GM18519 (cell line): ENCODE data around the gene KLHL42.

ENCODE experiments used
- ATAC-seq: cut with Tn5 transposase; IDR thresholded peaks from one replicate; pipeline ENCODE4 v1.9.1; 2021; ENCODE audit warnings: mild to moderate bottlenecking, moderate library complexity; ENCODE audit not compliant: unreplicated experiment, low FRiP score

The KLHL42 gene

DNA sequence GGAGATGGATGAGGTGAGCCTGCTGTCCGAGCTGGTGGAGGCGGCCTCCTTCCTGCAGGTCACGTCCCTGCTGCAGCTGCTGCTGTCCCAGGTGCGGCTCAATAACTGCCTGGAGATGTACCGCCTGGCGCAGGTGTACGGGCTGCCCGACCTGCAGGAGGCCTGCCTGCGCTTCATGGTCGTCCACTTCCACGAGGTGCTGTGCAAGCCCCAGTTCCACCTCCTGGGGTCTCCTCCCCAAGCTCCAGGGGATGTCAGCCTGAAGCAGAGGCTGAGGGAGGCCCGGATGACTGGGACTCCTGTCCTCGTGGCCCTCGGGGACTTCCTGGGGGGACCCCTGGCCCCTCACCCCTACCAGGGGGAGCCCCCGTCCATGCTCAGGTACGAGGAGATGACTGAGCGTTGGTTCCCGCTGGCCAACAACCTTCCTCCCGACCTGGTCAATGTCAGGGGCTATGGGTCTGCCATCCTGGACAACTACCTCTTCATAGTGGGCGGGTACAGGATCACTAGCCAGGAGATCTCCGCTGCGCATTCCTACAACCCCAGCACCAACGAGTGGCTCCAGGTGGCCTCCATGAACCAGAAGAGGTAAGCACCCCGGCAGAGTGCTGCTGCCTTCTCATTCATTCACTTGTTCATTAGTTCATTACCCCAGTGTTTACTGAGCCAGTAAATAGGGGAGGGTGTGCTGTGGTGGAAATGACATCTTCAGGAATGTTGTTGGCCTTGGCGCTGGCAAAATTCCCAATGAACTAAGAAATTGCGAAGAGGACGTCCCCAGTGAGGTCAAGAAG is 777 bp downstream of the KLHL42 start:
- ATAC-seq: peak; percentile 19

DNA sequence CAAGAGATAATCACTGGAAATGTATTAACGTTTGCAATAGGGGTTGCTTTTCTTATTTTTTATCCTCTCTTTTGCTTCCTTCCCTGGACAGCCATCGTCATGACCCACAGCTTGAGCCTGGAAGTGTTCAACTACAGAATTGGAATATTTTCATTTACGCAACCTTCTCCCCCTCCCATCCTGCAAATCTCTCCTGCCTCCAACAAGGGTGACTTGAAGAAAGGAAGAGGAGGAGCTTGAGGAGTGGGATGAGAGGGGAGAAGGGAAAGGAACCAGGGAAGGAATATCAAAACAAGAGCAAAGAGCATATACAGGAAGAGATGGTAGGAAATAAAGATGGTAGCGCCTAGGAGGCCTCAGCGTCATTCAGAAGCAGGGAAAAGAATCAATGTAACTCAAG is 1.6 kb downstream of the KLHL42 start:
- no peak for ATAC-seq

DNA sequence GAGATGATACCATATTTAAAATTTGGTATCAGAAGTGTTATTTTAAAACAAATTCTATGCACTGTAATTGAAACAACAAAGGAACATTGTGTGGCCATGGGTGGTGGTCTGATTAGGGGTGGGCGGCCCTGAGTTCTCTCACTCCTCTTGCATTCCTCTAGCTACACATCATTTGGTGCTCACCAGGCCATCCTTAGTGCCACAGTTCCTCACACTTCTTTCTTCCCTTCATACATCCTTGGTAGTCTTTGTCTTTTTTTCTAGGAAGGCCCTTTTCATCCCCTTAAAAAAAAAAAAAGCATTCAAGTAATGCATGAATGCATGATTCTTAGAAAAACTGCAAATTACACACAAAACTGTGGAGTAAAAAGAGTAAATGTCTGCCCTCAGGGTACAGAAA is 2.4 kb downstream of the KLHL42 start:
- ATAC-seq: no peak

DNA sequence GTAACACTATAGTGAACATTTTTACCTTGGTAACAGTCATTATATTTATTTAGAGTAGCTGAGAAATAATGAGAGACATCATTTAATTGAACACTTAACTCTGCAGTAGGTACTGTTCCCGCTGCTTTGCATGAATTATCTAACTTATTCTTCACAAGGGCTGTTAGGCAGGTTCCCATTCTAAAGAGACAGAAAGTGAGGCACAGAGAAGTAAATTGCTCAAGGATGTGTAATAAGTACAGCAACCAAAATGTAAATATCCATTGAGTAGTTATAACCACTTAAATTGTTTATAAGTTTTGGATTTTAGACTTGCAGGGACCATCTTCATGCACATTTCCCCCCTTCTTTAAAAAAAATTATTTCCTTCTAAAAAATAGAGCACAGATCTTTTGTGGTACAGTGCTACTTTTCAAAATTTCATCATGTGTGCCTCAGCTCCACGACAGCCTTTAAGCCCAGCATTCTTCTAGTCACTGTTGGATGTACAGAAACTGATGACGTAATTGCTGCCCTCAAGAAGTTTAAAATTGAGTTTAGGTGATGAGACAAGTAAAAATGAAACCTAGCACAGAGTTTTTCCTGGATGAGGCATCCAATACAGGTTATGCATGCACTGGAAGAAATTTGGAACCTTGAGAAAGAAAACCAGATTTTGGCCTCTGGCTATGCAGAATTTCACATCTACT is 6.0 kb downstream of the KLHL42 start:
- no peak for ATAC-seq

DNA sequence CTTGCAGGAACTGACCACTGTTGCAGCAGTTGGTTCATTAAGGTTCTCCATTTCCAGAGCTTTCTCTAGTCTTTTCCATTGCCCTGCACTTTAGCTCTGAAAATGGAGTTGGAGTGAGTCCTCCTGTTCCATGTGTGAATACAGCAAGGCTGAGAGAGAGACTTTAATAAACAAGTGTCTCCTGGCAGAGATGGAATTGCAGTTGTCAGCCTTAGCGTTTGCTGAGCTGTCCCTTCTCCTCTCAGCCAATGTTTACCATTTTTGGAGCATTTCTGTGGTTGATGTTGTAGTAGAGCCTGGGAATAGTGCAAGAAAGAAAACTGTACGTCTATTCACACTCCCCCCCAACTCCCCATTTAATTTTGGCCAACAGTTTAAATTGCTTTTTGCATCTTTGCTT is 7.5 kb downstream of the KLHL42 start:
- ATAC-seq: no peak

DNA sequence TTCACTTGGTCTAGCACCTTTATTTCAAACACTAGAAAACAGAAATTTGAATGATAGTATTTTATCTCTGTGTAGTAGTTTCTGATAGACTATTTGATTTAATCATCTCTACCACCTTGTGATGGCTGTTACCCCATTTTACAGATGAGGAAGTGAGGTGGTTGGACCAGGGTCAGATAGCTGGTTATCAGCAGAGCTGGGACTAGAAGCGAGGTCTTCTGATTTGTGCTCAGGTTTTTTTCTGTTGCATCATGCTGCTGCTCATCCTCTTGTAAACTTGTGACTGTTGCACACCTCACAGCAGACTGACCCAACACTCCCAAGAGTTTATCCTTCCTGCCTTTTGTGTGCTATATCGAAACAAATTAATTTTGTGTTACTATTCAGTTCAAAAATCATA is 10.1 kb downstream of the KLHL42 start:
- no peak for ATAC-seq

DNA sequence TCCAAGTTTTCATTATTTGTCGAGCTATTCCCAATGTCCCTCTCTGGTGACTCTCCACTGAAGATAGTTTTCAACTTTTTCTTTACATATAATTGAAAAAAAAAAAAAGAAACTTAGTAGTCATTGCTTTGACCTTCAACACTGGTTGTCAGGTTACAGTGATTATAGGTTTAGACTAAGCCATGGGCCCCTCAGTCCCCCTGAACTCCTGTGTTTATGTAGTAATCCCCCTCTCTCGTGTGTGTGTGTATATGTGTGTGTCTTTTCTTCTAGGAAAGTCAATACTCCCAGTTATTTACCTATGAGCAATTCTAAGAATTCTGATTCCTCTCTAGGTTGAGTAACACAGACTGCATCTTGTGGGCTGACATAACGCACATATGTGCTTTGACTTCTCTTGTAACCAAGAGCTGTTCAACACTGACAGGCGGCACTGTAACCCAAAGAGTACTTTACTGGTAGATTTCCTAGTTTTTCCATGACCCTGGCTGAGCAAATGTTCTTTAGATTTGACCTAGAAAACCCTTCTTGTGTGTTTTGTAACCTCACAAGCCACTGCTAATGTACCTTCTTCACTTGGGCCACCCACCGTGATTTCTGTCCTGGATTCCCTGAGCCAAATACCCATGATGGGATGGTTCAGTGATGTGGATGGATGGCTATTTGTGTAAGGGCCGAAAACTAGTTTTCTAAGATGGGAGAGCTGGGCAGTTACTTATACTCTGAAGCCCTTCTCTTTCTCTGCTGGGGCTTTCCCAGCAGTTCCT is 15.0 kb downstream of the KLHL42 start:
- no peak for ATAC-seq

DNA sequence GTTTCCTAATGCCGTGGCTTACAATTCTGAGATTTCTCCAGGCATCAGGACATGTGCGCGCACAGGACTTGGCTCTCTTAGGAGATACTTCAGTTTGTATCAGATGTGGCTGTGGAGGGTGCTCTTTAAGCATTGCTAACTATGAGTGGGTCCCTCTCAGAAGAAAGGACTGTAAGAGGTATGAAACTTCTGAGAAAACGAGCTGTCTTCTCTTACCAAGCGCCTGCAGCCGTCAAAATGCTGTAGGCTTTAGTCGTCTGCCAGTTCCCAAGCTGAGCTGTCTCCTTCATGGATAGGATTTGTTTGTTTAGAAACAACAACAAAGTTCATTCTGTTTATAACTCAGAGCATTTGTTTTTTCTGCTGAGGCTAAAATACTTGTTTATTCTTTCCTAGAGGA is 16.1 kb downstream of the KLHL42 start:
- ATAC-seq: no peak

DNA sequence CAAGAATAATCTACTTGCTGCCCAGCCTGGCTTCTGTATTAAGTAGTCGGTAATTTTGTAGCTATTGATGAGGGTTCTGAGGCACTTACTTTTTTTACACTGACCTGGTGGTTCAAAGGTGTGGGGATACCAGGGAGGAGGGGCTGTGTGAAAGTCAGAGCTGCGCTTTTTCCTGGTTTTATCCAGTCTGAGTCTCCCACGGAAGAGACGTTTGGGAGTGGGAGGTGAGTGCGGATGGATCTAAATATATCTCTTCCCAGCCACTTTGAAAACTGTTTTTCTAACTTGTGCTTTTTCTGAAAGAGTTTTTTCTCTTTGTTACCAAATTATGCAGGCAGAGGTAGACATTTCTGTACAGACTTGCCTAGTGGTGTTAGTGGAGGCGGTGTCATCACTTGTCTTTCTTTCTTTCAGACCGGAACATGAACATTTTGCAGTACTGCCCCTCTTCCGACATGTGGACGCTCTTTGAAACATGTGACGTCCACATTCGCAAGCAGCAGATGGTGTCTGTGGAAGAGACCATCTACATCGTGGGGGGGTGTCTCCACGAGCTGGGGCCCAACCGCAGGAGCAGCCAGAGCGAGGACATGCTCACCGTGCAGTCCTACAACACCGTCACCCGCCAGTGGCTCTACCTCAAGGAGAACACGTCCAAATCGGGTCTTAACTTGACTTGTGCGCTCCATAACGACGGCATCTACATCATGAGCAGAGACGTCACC is 17.4 kb downstream of the KLHL42 start:
- ATAC-seq: no peak

DNA sequence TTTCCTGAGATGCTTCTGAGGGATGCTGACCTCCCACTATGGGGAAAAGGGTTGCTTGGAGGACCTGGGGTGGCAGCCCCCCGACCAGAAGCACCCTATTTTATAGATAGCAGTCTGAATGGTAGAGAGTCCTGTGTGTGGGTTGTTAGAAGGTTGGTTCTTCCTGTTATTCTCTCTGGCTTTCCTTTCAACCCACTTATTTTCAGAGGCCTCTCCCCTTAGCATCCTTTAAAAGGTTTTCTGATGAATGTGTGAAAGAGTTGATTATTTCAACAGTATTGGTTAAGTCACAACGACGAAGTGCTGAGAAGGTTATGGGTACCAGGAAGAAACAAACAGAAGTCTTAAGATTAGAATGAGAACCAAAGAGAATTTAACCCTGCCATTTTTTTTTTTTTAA is 20.8 kb downstream of the KLHL42 start:
- ATAC-seq: no peak

DNA sequence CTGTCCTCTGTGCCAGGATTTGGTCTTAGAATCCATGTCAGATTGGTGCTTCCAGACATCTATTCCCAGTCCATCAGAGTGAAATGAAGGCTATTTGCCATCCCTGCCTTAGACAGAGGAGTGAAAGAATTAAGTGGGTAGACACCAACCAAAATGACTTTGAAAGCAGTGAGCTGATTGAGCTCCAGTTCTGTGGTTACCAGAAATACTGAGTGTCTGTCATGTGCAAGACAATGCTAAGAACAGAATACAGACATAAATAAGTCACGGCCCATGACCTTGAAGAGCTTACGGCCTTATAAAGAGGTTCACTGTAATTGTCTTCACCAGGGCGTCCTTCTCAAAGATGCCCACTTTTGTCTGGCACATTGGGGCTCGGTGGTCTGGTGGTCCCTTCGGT is 21.6 kb downstream of the KLHL42 start:
- ATAC-seq: no peak

DNA sequence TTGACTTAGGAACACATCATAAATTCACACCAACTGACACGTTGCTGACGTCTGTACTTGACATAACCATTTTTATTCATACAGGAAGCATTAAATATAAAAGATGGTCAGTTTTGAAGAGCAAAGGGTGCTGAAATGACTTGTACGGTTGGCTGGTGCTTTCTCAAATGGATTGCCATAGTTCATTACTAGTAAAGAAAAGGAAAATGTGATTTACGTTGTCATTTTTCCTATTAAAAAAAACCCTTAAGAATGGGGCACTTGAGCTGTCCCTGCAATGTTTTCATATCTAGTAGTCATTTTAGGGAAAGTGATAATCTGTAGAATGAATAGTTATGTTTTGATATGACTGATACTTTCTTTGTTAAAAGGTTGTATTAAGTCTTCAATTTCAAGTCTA is 22.5 kb downstream of the KLHL42 start:
- no peak for ATAC-seq

DNA sequence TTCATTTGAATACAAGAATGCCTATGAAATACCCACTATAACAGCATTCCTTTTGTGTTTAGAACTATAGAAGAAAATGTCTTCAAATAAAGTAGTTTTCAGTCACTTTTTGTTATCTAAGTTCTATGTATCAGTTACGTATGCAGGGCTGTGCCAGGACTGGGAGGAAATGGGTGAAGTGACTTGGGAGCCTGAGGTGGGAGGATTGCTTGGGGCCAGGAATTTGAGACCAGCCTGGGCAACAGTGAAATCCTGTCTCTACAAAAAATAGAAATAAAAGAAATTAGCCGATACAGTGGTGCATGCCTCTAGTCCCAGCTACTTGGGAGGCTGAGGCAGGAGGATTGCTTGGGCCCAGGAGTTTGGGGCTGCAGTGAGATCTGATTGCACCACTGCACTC is 22.9 kb downstream of the KLHL42 start:
- ATAC-seq: no peak

DNA sequence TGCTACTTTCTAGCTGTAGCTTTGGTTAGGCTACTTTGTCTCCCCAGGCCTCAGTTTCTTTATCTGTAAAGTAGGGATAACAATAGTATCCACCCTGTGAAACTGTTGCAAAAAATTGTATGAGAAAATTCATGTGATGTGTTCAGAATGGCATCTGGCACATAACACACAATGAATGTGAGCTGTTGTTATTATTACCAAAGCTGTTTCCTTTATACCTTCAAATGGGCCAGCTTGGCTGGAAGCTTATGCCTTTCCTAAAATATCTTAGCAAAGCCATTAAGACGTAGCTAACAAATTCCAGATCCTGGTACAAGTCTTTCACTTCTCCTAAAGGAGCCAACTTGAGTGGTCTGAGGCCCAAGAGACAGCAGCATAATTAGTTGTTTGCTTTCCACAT is 25.2 kb downstream of the KLHL42 start:
- ATAC-seq: no peak

DNA sequence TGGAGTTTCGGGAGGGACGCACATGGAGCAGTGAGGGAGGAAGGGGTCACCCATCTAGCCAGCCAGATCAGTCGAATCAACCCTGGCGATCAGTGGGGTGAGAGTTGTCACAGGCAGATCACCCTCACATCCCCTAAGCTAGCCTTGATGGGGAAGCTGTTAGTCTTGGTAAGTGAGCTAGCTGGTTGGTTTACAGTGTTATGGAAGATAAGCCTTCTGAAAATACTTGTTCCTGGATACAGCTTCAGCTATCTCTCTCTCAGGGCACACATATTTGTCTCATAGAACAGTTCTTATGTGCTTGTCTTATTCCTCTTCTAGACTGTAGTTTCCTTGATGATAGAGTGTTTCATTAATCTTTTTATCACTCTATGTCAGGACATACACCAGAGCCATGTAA is 26.2 kb downstream of the KLHL42 start:
- no peak for ATAC-seq

DNA sequence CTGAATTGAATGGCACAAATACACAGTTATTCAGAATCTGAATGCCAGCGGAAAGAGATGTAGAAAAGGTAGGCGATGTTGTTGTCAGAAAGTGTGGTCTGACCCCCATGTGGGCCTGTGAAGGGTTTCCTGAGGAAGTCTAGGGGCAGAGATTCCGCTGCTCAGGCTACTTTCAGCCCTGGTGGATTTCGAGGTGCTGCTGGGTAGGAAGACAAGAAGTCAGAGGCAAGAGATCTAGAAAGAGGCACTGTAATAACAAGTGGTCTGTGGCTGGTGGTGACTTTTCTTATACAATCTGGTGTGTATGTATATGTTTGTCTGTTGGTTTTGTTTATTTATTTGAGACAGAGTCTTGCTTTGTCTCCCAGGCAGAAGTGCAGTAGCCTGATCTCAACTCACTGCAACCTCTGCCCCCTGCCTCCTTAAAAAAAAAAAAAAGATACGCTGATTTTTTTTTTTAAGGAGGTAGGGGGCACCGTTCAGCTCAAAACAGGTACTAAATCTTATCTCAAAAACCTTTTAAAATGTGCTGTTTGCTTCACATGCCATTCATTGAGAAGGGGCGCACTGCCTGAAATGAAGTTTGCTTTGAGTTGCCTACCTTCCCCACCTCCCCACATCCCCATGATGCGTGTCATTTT is 27.1 kb downstream of the KLHL42 start:
- ATAC-seq: no peak

DNA sequence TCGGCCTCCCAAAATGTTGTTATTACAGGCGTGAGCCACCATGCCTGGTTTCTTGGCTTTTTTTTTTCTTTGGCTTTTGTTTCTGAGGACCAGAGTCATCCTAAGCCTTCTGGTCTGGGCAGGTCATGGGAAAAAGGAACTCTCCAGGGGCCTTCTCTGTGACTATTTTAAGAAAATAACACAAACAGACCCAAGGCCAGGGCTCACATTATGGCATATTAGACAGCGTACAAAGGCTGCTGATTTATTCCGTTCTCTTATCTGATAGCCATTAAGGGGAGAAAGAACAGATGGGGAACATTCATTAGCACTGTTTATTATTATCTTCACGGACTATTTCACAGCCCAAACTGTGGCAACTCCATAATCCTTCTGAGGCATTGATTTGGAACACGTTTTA is 28.8 kb downstream of the KLHL42 start:
- no peak for ATAC-seq

DNA sequence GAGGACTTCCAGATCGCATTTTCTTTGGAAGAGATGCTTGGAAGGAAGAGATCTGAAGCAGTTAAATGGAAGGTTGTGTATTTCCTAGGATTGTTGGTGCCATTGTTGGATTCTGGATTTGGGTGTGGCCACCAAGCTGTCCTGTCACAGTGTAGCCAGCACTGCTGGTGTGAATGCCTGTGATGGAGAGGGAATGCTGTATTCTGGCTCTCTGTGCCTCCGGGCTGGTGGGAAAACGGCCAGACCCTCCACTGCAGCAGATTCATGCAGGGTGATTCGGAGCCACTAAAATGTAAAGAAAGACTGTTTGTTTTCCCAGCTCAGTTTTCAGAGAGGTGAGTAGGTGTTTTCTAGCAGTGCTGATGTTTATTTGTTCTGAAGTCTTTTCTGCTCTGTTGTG is 30.7 kb downstream of the KLHL42 start:
- ATAC-seq: no peak

DNA sequence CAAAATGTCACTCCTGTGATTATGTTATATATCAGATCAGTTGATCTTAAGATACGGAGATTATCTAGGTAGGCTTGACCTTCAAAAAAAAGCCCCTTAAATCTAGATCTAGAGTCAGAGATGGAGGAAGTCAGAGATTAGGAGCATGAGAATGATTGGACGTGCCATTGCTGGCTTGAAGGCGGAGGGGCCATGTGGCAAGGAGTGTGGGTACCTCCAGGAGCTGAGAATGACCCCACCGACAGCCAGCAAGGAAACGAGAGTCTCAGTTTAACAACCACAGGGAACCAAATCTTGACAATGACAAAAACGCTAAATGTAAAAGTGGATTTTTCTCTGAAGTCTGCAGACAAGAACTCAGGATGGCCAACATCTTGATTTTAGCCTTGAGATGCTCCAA is 32.5 kb downstream of the KLHL42 start:
- ATAC-seq: no peak

DNA sequence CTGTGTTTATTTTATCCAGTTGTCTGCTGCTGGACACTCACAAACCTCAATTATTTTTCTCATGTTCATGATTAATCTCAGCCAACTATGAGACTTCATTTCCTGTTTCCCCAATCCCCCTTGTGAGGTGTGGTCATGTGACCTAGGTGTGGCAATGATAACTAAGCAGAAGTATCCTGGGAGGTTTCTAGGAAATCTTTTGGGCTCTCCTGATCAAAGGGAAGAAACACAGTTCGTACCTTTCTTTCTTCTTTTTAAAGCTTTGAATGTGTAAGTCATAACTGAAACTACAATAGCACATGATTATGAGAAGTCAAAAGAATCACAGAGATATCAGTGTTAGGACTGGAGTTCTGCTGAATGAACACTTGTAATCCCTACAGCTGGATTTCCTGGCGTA is 34.4 kb downstream of the KLHL42 start:
- ATAC-seq: no peak
